SU-DHL-6 (cell line): ENCODE measurements around the gene TANGO2.

Experiments used
- EZH2phosphoT487 ChIP-seq: fragments of 200-600 bp; sonication (generic), shearing (Covaris generic); conservative IDR thresholded peaks from 2 replicates; pipeline ENCODE4 v1.6.1; 2018; ENCODE audit warnings: mild to moderate bottlenecking, antibody characterized with exemption, low read length, moderate library complexity, mixed read lengths
- TF ChIP-seq, protein P1 (sequence below): fragments of 200-600 bp; sonication (generic); IDR thresholded peaks from one replicate; pipeline ENCODE4 v1.5.1; 2017; ENCODE audit warnings: antibody characterized with exemption, mild to moderate bottlenecking, low read length, moderate library complexity; ENCODE audit not compliant: insufficient read depth, poor library complexity, severe bottlenecking

GRCh38 chr22:19992481-19992911 is 28.4 kb upstream of the TANGO2 start:
- TF ChIP-seq, protein P1, sequence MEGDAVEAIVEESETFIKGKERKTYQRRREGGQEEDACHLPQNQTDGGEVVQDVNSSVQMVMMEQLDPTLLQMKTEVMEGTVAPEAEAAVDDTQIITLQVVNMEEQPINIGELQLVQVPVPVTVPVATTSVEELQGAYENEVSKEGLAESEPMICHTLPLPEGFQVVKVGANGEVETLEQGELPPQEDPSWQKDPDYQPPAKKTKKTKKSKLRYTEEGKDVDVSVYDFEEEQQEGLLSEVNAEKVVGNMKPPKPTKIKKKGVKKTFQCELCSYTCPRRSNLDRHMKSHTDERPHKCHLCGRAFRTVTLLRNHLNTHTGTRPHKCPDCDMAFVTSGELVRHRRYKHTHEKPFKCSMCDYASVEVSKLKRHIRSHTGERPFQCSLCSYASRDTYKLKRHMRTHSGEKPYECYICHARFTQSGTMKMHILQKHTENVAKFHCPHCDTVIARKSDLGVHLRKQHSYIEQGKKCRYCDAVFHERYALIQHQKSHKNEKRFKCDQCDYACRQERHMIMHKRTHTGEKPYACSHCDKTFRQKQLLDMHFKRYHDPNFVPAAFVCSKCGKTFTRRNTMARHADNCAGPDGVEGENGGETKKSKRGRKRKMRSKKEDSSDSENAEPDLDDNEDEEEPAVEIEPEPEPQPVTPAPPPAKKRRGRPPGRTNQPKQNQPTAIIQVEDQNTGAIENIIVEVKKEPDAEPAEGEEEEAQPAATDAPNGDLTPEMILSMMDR = no peak
- no peak for TF ChIP-seq EZH2phosphoT487
